Measurements from ENCODE around the gene PCDH1.

The PCDH1 gene

GRCh38 chr5:141868541-141868940 lies 9.7 kb downstream of the PCDH1 start:
- H3K4me1 ChIP-seq (ENCODE audit: control insufficient read depth, low read length): no peaks in the 10 kb centered on the region
- H3K27me3 ChIP-seq (ENCODE audit: control insufficient read depth, low read length): peaks cover 72% of the 10 kb centered on the region
- H3K4me2 ChIP-seq (ENCODE audit: low read length): no peak overlapping the region
- H3K79me2 ChIP-seq (ENCODE audit: control insufficient read depth, low read length): no peaks in the 10 kb centered on the region
- H3K36me3 ChIP-seq (ENCODE audit: control insufficient read depth, low read length): no peaks in the 10 kb centered on the region
- H3F3A ChIP-seq (ENCODE audit: control insufficient read depth, insufficient read depth): no peaks in the 10 kb centered on the region
- H3K4me3 ChIP-seq (ENCODE audit: low read length): no peak overlapping the region
- H4K20me1 ChIP-seq (ENCODE audit: control insufficient read depth, insufficient read depth, low read depth, low read length): no peaks in the 10 kb centered on the region
- H3K27ac ChIP-seq (ENCODE audit: low read depth, low read length): no peak overlapping the region
- H3K9me3 ChIP-seq (ENCODE audit: control insufficient read depth, insufficient read depth, low read length): no peaks in the 10 kb centered on the region
- no peaks in the 10 kb centered on the region for H3K9me2 ChIP-seq (replicated peaks; ENCODE audit: control insufficient read depth, low read length)
- TF ChIP-seq EZH2phosphoT487 (IDR thresholded peaks at IDR 0.05; ENCODE audit: borderline replicate concordance, low read length): no peak
- TF ChIP-seq CTCF (IDR thresholded peaks at IDR 0.05; ENCODE audit: low read depth, low read length, poor library complexity, severe bottlenecking): no peak

GRCh38 chr5:141867651-141868050 lies 10.6 kb downstream of the PCDH1 start:
- Histone ChIP-seq H4K20me1 (ENCODE audit: control insufficient read depth, insufficient read depth, low read depth, low read length) (no peaks in the 10 kb centered on the region), H3K4me2 (ENCODE audit: low read length) (no peak overlapping the region), H3K27me3 (ENCODE audit: control insufficient read depth, low read length) (peaks cover 70% of the 10 kb centered on the region), H3K9me3 (ENCODE audit: control insufficient read depth, insufficient read depth, low read length) (no peaks in the 10 kb centered on the region), H3K36me3 (ENCODE audit: control insufficient read depth, low read length) (no peaks in the 10 kb centered on the region), H3K27ac (ENCODE audit: low read depth, low read length) (no peak overlapping the region), H3K9me2 (replicated peaks; ENCODE audit: control insufficient read depth, low read length) (no peaks in the 10 kb centered on the region), H3K4me3 (ENCODE audit: low read length) (no peak overlapping the region), H3F3A (ENCODE audit: control insufficient read depth, insufficient read depth) (no peaks in the 10 kb centered on the region), H3K79me2 (ENCODE audit: control insufficient read depth, low read length) (no peaks in the 10 kb centered on the region), H3K4me1 (ENCODE audit: control insufficient read depth, low read length) (no peaks in the 10 kb centered on the region)
- TF ChIP-seq CTCF (IDR thresholded peaks at IDR 0.05; ENCODE audit: low read depth, low read length, poor library complexity, severe bottlenecking): no peak
- no peak for TF ChIP-seq EZH2phosphoT487 (IDR thresholded peaks at IDR 0.05; ENCODE audit: borderline replicate concordance, low read length)

GRCh38 chr5:141867139-141867538 lies 11.1 kb downstream of the PCDH1 start:
- Histone ChIP-seq H4K20me1 (ENCODE audit: control insufficient read depth, insufficient read depth, low read depth, low read length) (no peaks in the 10 kb centered on the region), H3K79me2 (ENCODE audit: control insufficient read depth, low read length) (no peaks in the 10 kb centered on the region), H3K9me3 (ENCODE audit: control insufficient read depth, insufficient read depth, low read length) (no peaks in the 10 kb centered on the region), H3K27ac (ENCODE audit: low read depth, low read length) (no peak overlapping the region), H3F3A (ENCODE audit: control insufficient read depth, insufficient read depth) (no peaks in the 10 kb centered on the region), H3K9me2 (replicated peaks; ENCODE audit: control insufficient read depth, low read length) (no peaks in the 10 kb centered on the region), H3K4me3 (ENCODE audit: low read length) (no peak overlapping the region), H3K27me3 (ENCODE audit: control insufficient read depth, low read length) (peaks cover 70% of the 10 kb centered on the region), H3K4me2 (ENCODE audit: low read length) (no peak overlapping the region), H3K36me3 (ENCODE audit: control insufficient read depth, low read length) (no peaks in the 10 kb centered on the region), H3K4me1 (ENCODE audit: control insufficient read depth, low read length) (no peaks in the 10 kb centered on the region)
- TF ChIP-seq CTCF (IDR thresholded peaks at IDR 0.05; ENCODE audit: low read depth, low read length, poor library complexity, severe bottlenecking) (no peak), EZH2phosphoT487 (IDR thresholded peaks at IDR 0.05; ENCODE audit: borderline replicate concordance, low read length) (no peak)

- H3K36me3 ChIP-seq (ENCODE audit: control insufficient read depth, low read length): no peaks in the 10 kb centered on the region
- H3K27me3 ChIP-seq (ENCODE audit: control insufficient read depth, low read length): peaks cover 71% of the 10 kb centered on the region
- TF ChIP-seq CTCF (IDR thresholded peaks at IDR 0.05; ENCODE audit: low read depth, low read length, poor library complexity, severe bottlenecking) (no peak), EZH2phosphoT487 (IDR thresholded peaks at IDR 0.05; ENCODE audit: borderline replicate concordance, low read length) (no peak)
- no peaks in the 10 kb centered on the region for H3K4me1 ChIP-seq (ENCODE audit: control insufficient read depth, low read length)
- H3K79me2 ChIP-seq (ENCODE audit: control insufficient read depth, low read length): no peaks in the 10 kb centered on the region
- H3K9me3 ChIP-seq (ENCODE audit: control insufficient read depth, insufficient read depth, low read length): no peaks in the 10 kb centered on the region
- H3K27ac ChIP-seq (ENCODE audit: low read depth, low read length): no peak overlapping the region
- no peaks in the 10 kb centered on the region for H3F3A ChIP-seq (ENCODE audit: control insufficient read depth, insufficient read depth)
- no peak overlapping the region for H3K4me3 ChIP-seq (ENCODE audit: low read length)
- H4K20me1 ChIP-seq (ENCODE audit: control insufficient read depth, insufficient read depth, low read depth, low read length): no peaks in the 10 kb centered on the region
- no peaks in the 10 kb centered on the region for H3K9me2 ChIP-seq (replicated peaks; ENCODE audit: control insufficient read depth, low read length)
- no peak overlapping the region for H3K4me2 ChIP-seq (ENCODE audit: low read length)
Measured at GRCh38 chr5:141866096-141866495, 12.1 kb downstream of the PCDH1 start.

Measured in DOHH2 (cell line).